HEK293T (cell line): ENCODE measurements around the gene ATAD3C.
"Not testable (repeated sequence)": the region's sequence is repeated elsewhere in the genome, so short reads cannot be mapped to it uniquely, and the experiment has no call there.

Experiments
- ARNT ChIP-seq: fragments of 450-650 bp; IDR thresholded peaks from 2 replicates; pipeline ENCODE4 v1.6.1; 2017; ENCODE audit warnings: mild to moderate bottlenecking
- BHLHE40 ChIP-seq: fragments of 450-650 bp; IDR thresholded peaks from 2 replicates; pipeline ENCODE4 v1.6.1; 2016; ENCODE audit warnings: mild to moderate bottlenecking, moderate library complexity, borderline replicate concordance
- ELF4 ChIP-seq: fragments of 450-650 bp; IDR thresholded peaks from 2 replicates; pipeline ENCODE4 v1.6.1; 2017; ENCODE audit warnings: antibody characterized with exemption
- FOXA1 ChIP-seq: fragments of 450-650 bp; IDR thresholded peaks from 2 replicates; pipeline ENCODE4 v1.6.1; 2016; ENCODE audit warnings: mild to moderate bottlenecking
- FOXK2 ChIP-seq: fragments of 450-650 bp; IDR thresholded peaks from 2 replicates; pipeline ENCODE4 v1.6.1; 2016; ENCODE audit warnings: mild to moderate bottlenecking
- FOXM1 ChIP-seq: fragments of 450-650 bp; IDR thresholded peaks from 2 replicates; pipeline ENCODE4 v1.6.1; 2017; ENCODE audit warnings: mild to moderate bottlenecking, borderline replicate concordance
- HDGF ChIP-seq: fragments of 450-650 bp; IDR thresholded peaks from 2 replicates; pipeline ENCODE4 v1.6.1; 2017; ENCODE audit warnings: antibody characterized with exemption, borderline replicate concordance
- L3MBTL2 ChIP-seq: fragments of 450-650 bp; conservative IDR thresholded peaks from 2 replicates; pipeline ENCODE4 v1.6.1; 2016; ENCODE audit warnings: mild to moderate bottlenecking
- LEF1 ChIP-seq: fragments of 450-650 bp; IDR thresholded peaks from 2 replicates; pipeline ENCODE4 v1.6.1; 2017; ENCODE audit warnings: mild to moderate bottlenecking, borderline replicate concordance
- SP1 ChIP-seq: fragments of 450-650 bp; IDR thresholded peaks from 2 replicates; pipeline ENCODE4 v1.6.1; 2017
- SUZ12 ChIP-seq: fragments of 450-650 bp; IDR thresholded peaks from 2 replicates; pipeline ENCODE4 v1.6.1; 2016; ENCODE audit warnings: mild to moderate bottlenecking
- TARDBP ChIP-seq: fragments of 450-650 bp; IDR thresholded peaks from 2 replicates; pipeline ENCODE4 v1.6.1; 2016

- TF ChIP-seq ARNT, SP1, FOXK2, FOXM1, LEF1, BHLHE40, TARDBP, ELF4, FOXA1, SUZ12, HDGF, L3MBTL2: not testable (repeated sequence)
Measured at GRCh38 chr1:1459711-1460110, 10.2 kb downstream of the ATAD3C start.
